Measurements from ENCODE around the gene EEF1G.

DNA sequence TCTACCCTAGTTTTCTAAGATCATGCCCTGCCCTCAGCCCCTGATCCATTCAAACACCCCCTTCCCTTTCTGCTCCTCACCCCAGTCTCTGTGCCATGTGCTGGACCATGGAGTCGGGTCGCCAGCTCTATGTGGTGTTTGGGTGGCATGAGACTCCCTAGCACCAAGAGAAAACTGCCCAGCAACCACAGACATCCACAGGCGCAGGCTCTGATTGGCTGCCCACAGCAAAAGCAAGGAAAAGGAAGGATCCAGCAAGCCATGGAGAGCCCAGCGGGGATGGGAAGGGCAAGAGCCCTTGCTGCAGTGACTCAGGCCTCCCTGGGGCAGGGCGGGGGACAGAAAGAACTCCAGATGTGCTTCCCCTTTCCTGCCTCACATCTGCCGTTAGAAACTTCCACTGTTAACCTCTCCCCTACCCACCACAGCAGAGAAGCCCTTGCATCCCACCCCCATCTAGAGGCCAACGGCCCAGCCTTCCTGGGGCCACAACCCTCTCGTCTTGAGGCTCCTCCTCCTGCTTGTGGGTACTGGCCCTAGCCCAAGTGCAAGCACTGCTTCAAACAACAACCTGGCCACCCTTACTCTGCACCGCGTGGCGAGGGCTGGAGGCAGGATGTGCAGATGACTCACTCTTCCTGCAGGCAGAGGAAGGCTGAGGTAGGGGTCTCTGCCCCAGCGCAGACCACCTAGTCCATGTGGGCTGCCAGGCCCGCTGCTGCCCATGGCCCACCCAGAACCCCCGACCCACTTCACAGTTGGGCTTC lies 17.4 kb downstream of the EEF1G start:
- TF ChIP-seq, protein P1, sequence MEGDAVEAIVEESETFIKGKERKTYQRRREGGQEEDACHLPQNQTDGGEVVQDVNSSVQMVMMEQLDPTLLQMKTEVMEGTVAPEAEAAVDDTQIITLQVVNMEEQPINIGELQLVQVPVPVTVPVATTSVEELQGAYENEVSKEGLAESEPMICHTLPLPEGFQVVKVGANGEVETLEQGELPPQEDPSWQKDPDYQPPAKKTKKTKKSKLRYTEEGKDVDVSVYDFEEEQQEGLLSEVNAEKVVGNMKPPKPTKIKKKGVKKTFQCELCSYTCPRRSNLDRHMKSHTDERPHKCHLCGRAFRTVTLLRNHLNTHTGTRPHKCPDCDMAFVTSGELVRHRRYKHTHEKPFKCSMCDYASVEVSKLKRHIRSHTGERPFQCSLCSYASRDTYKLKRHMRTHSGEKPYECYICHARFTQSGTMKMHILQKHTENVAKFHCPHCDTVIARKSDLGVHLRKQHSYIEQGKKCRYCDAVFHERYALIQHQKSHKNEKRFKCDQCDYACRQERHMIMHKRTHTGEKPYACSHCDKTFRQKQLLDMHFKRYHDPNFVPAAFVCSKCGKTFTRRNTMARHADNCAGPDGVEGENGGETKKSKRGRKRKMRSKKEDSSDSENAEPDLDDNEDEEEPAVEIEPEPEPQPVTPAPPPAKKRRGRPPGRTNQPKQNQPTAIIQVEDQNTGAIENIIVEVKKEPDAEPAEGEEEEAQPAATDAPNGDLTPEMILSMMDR (IDR thresholded peaks at IDR 0.05; ENCODE audit: low read depth, low read length): no peak
- TF ChIP-seq MYC (IDR thresholded peaks at IDR 0.05; ENCODE audit: low read depth, low read length) (peak; percentile 99), POLR2A (IDR thresholded peaks at IDR 0.05; ENCODE audit: extremely low read depth, insufficient read length) (peak; percentile 19)
- TF ChIP-seq, protein P2, sequence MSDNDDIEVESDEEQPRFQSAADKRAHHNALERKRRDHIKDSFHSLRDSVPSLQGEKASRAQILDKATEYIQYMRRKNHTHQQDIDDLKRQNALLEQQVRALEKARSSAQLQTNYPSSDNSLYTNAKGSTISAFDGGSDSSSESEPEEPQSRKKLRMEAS (IDR thresholded peaks at IDR 0.05; ENCODE audit: low read depth, low read length): peak; percentile 97
